NCI-H2029 treated with DMSO at 0.1 percent for 48 hours (cell line): ENCODE data around the gene YIF1B.
"Not testable (repeated sequence)": the region's sequence is repeated elsewhere in the genome, so short reads cannot be mapped to it uniquely, and the experiment has no call there.

ENCODE experiments used
- DNase-seq: peaks from one replicate; lab custom pipeline; 2025; lab: John Stamatoyannopoulos, UW

Gene YIF1B

GRCh38 chr19:38276942-38277517 lies 38.7 kb downstream of the YIF1B start:
- no peak for DNase-seq

- DNase-seq = peak; percentile 65
Measured at GRCh38 chr19:38274739-38275138, 41.0 kb downstream of the YIF1B start.

- DNase-seq = no peak
Measured at GRCh38 chr19:38273499-38273898, 42.2 kb downstream of the YIF1B start.

GRCh38 chr19:38270587-38271167 lies 45.1 kb downstream of the YIF1B start:
- no peak for DNase-seq

- DNase-seq = no peak
Measured at GRCh38 chr19:38268539-38268938, 47.2 kb downstream of the YIF1B start.

GRCh38 chr19:38267761-38268483 lies 47.8 kb downstream of the YIF1B start:
- DNase-seq = no peak

- DNase-seq = no peak
Measured at GRCh38 chr19:38266981-38267597, 48.7 kb downstream of the YIF1B start.

GRCh38 chr19:38265921-38266429 lies 49.8 kb downstream of the YIF1B start:
- peak; percentile 37 for DNase-seq

- no peak for DNase-seq
Measured at GRCh38 chr19:38265213-38265861, 50.4 kb downstream of the YIF1B start.

GRCh38 chr19:38264486-38265212 lies 51.1 kb downstream of the YIF1B start, which contains the start of gene SPINT2:
TSS of gene SPINT2 (plus strand) at chr19:38264573. CDS start at chr19:38264893, 320 bp downstream.
- DNase-seq = no peak

GRCh38 chr19:38263689-38264485 lies 51.9 kb downstream of the YIF1B start:
- peak; percentile 95 for DNase-seq

GRCh38 chr19:38262585-38263268 lies 53.0 kb downstream of the YIF1B start:
- no peak for DNase-seq

- not testable (repeated sequence) for DNase-seq
Measured at GRCh38 chr19:38261942-38262341, 53.8 kb downstream of the YIF1B start.

- no peak for DNase-seq
Measured at GRCh38 chr19:38255383-38256014, 60.2 kb downstream of the YIF1B start.

GRCh38 chr19:38253788-38254187 lies 62.0 kb downstream of the YIF1B start:
- DNase-seq = no peak
